ENCODE data around the gene PTPRZ1.

Gene PTPRZ1

GRCh38 chr7:122063146-122063545, 190.2 kb downstream of the PTPRZ1 start:
- no peak for DNase-seq

- DNase-seq, result no peak
Observed at GRCh38 chr7:122064971-122065370, 192.0 kb downstream of the PTPRZ1 start.

- no peak for DNase-seq
Observed at GRCh38 chr7:122067077-122067476, 194.1 kb downstream of the PTPRZ1 start.

GRCh38 chr7:122068046-122068445, 195.1 kb downstream of the PTPRZ1 start:
- DNase-seq, result no peak

GRCh38 chr7:122068999-122069398, 196.0 kb downstream of the PTPRZ1 start:
- no peak for DNase-seq

- no peak for DNase-seq
Observed at GRCh38 chr7:122070062-122070461, 197.1 kb downstream of the PTPRZ1 start.

GRCh38 chr7:122070834-122071233, 197.9 kb downstream of the PTPRZ1 start:
- DNase-seq, result no peak

- no peak for DNase-seq
Observed at GRCh38 chr7:122072272-122072671, 199.3 kb downstream of the PTPRZ1 start.

- DNase-seq, result no peak
Observed at GRCh38 chr7:122072924-122073599, 200.1 kb downstream of the PTPRZ1 start.

- DNase-seq, result no peak
Observed at GRCh38 chr7:122073635-122074034, 200.7 kb downstream of the PTPRZ1 start.

- no peak for DNase-seq
Observed at GRCh38 chr7:122082160-122082559, 209.2 kb downstream of the PTPRZ1 start.

GRCh38 chr7:122082670-122083069, 209.7 kb downstream of the PTPRZ1 start:
- no peak for DNase-seq

- DNase-seq, result no peak
Observed at GRCh38 chr7:122092964-122093797, 220.2 kb downstream of the PTPRZ1 start.

- DNase-seq, result no peak
Observed at GRCh38 chr7:122094549-122094948, 221.6 kb downstream of the PTPRZ1 start.

- no peak for DNase-seq
Observed at GRCh38 chr7:122095642-122096041, 222.7 kb downstream of the PTPRZ1 start.

- DNase-seq, result no peak
Observed at GRCh38 chr7:122100021-122100420, 227.1 kb downstream of the PTPRZ1 start.

- DNase-seq, result no peak
Observed at GRCh38 chr7:122103064-122103463, 230.1 kb downstream of the PTPRZ1 start.
